NB4 (cell line): ENCODE measurements around the gene C2orf80.

Source experiments
- DNase-seq: peaks from one replicate; pipeline ENCODE4 v3.0.0; 2010; ENCODE audit warnings: low read depth
- H3K4me3 ChIP-seq: one replicate; pipeline ENCODE4 v1.5.1; 2011; ENCODE audit warnings: mild to moderate bottlenecking, low read depth, low read length, moderate library complexity
- CTCF ChIP-seq: IDR thresholded peaks from one replicate; pipeline ENCODE4 v1.5.1; 2012; ENCODE audit warnings: low read depth, low read length
- MAX ChIP-seq: IDR thresholded peaks from 2 replicates; pipeline ENCODE4 v1.6.1; 2011; ENCODE audit warnings: low read depth, low read length
- MYC ChIP-seq: IDR thresholded peaks from 2 replicates; pipeline ENCODE4 v1.6.1; 2011; ENCODE audit warnings: low read depth, low read length
- POLR2A ChIP-seq: IDR thresholded peaks from 2 replicates; pipeline ENCODE4 v1.6.1; 2011; ENCODE audit warnings: mild to moderate bottlenecking; ENCODE audit not compliant: insufficient read length; ENCODE audit errors: extremely low read depth

The C2orf80 gene

GRCh38 chr2:208186465-208186864, 3.4 kb downstream of the C2orf80 start:
- no peak for DNase-seq
- TF ChIP-seq POLR2A (no peak), CTCF (no peak), MYC (no peak), MAX (no peak)
- H3K4me3 ChIP-seq = no peak overlapping the region

GRCh38 chr2:208183972-208184705, 5.7 kb downstream of the C2orf80 start:
- H3K4me3 ChIP-seq = no peak overlapping the region
- no peak for DNase-seq
- TF ChIP-seq MYC (no peak), POLR2A (no peak), CTCF (no peak), MAX (no peak)

GRCh38 chr2:208183526-208183925, 6.3 kb downstream of the C2orf80 start:
- no peak overlapping the region for H3K4me3 ChIP-seq
- no peak for DNase-seq
- no peak for TF ChIP-seq CTCF

GRCh38 chr2:208182835-208183234, 7.0 kb downstream of the C2orf80 start:
- H3K4me3 ChIP-seq = no peak overlapping the region
- no peak for DNase-seq
- no peak for TF ChIP-seq POLR2A
- no peak for TF ChIP-seq MYC
- TF ChIP-seq CTCF = no peak
- TF ChIP-seq MAX = no peak

- no peak overlapping the region for H3K4me3 ChIP-seq
- DNase-seq = peak; percentile 45
- TF ChIP-seq MYC (no peak), POLR2A (no peak), MAX (no peak), CTCF (no peak)
Measured at GRCh38 chr2:208179028-208179609, 10.7 kb downstream of the C2orf80 start.
